Sigmoid colon (tissue), 4 donors: ENCODE results near the gene LAMB3.

Source experiments
- CTCF ChIP-seq, 4 experiments: fragments of 450-650 bp in 3 of 4; fragments of 200-600 bp in 1 of 4; IDR thresholded peaks; one replicate each; pipeline ENCODE4 v1.5.1; 2016 to 2019; ENCODE audit warnings: antibody characterized with exemption in 4 of 4, mild to moderate bottlenecking in 3 of 4, moderate library complexity in 2 of 4
- POLR2A ChIP-seq, 2 donors: fragments of 450-650 bp; IDR thresholded peaks; one replicate each; pipeline ENCODE4 v1.6.1; 2016; ENCODE audit warnings: antibody characterized with exemption in 2 of 2, mild to moderate bottlenecking in 2 of 2, moderate library complexity in 2 of 2
- POLR2AphosphoS5 ChIP-seq, 4 donors: sonication (generic); formaldehyde crosslinking; IDR thresholded peaks; one replicate each; pipeline ENCODE4 v1.6.1; 2017; ENCODE audit warnings: antibody characterized with exemption in 4 of 4

- TF ChIP-seq CTCF (IDR thresholded peaks at IDR 0.05) (no peak), POLR2AphosphoS5 (IDR thresholded peaks at IDR 0.05) (no peak), POLR2A (IDR thresholded peaks at IDR 0.05) (no peak)
These were observed 1.7 kb upstream of the LAMB3 start for GRCh38 chr1:209653915-209654351.
